Kidney tubule cell (primary cell): ENCODE data around the gene BMP8A.
A peak's percentile ranks its signal among the peaks of the same experiment; 100 is the strongest.
"Not testable (repeated sequence)": the region's sequence is repeated elsewhere in the genome, so short reads cannot be mapped to it uniquely, and the experiment has no call there.

Experiments
- DNase-seq: peaks from one replicate; pipeline ENCODE4 v3.0.0-alpha.2; 2018; ENCODE audit warnings: low spot score

BMP8A gene

GRCh38 chr1:39507230-39507928, 15.9 kb downstream of the BMP8A start:
- DNase-seq = no peak

DNA sequence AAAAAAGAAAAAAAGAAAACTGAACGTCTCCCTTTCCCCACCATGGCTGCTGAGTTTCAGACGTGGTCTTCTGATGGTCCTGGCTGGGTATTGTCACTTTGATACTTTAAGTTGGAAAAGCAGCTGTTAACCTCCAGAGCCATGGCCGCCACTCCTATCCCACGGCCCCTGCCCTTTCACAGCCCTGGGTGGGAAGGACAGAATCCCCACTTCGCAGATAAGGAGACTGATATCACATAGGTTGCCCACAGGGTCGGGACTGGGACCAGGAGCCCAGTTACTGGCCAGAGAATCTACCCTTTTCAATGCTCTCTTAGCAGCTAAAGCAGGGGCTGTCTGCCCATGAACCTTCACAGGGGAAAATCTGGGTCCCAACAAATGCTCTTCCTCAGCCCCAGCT, 16.8 kb downstream of the BMP8A start:
- no peak for DNase-seq

DNA sequence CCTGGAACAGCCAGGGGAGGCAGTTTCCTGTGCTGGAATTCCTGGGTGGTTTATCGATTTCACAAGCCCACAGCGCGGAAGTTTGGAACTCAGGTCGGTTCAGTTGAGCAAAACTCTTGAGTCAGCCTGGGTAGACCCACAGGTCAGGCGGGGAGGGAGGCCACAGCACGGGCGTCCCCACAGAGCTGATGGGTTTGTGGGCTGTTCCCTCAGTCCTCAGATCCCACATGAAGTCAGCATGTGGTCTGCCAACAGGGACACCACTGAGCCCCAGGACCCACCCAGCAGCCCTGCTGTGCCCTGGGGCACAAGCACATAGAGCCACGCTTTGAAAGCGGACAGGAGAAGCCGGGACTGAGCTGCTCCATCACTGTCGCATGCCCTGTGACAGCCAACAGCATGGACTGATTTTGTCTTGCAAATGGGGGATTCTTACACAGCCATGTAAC, 17.4 kb downstream of the BMP8A start:
- DNase-seq = no peak

GRCh38 chr1:39509360-39510009, 18.0 kb downstream of the BMP8A start:
- no peak for DNase-seq

DNA sequence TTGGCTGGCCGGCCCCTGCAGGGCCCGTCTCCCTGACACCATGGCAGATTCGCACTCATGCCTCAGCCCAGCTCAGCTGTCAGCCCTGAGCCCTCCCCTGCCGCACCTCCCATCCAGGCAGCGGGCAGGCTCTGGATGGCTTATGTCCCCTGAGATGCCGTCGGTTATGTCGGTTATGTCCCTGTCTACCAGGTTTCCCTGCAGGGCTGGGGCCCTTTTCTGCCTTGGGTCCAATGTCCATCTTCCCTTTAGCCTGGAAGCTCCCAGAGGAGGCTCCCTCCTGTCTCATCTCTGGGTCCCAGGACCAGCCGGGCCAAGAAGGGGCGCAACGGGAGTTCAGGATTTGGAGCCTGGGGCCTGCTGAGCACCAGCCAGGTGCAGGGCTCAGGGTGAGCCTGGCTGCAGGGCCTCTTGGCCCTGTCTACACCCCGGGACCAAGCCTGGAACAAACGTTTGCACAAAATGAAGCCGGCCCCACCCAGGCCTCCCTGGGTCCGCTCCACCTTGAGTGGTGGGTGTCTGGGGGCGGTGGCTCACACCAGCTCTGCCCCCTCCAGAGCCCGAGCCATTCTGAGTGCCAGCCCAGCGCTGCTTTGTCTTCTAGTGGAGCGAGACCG, 19.2 kb downstream of the BMP8A start:
- not testable (repeated sequence) for DNase-seq

- not testable (repeated sequence) for DNase-seq
These were observed 20.0 kb downstream of the BMP8A start for GRCh38 chr1:39511477-39511876.

GRCh38 chr1:39512234-39512847, 20.9 kb downstream of the BMP8A start:
- not testable (repeated sequence) for DNase-seq

DNA sequence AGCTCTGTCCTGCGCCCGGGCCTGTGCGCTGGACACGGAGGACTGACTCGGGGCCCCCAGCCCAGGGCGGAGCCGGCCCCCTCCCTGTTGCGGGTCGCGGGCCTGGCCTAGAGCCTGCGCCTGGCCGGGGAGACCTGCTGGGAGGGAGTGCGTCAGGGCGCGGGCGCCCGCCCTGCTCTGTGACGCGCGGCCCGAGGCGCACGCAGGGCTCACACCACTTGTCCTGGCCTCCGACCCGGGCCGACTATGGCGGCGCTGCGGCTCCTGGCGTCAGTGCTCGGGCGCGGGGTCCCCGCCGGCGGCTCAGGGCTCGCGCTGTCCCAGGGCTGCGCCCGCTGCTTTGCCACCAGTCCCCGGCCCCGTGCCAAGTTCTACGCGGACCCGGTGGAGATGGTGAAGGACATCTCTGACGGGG, 23.3 kb downstream of the BMP8A start:
- not testable (repeated sequence) for DNase-seq

GRCh38 chr1:39515131-39516086, 24.0 kb downstream of the BMP8A start:
- DNase-seq = peak; percentile 39

DNA sequence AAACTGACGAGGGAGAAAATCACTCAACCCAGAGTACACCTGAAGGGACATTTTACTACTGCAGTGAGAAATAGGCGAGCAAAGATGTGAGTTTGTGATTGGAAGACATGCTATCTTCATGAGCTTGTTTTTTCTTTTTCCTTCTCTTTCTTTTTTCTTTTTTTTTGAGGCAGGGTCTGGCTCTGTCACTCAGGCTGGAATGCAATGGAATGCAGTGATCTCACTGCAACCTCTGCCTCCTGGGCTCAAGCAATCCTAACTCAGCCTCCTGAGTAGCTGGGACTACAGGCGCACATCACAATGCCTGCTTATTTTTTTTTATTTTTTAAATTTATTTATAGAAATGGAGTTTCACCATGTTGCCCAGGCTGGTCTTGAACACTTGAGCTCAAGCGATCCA, 25.4 kb downstream of the BMP8A start:
- not testable (repeated sequence) for DNase-seq

DNA sequence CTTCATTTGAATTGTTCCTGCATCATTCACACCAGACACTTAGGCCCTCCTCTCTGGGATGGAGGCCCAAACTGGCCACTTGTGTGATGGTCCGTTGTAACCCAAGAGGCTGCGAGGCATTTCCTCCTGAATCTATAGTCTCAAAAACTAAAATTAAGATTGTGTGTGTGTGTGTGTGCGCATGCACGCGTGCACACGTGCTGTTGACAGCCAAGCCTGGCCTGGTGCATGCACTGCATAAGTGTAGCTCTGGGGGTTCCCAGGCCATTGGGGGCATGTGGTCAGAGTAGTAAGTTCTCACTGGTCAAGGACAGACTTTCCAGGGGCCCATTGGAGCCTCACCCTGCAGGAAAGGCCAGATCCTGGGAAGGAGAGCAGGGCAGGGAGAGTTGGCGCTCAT, 26.5 kb downstream of the BMP8A start:
- DNase-seq = not testable (repeated sequence)

DNA sequence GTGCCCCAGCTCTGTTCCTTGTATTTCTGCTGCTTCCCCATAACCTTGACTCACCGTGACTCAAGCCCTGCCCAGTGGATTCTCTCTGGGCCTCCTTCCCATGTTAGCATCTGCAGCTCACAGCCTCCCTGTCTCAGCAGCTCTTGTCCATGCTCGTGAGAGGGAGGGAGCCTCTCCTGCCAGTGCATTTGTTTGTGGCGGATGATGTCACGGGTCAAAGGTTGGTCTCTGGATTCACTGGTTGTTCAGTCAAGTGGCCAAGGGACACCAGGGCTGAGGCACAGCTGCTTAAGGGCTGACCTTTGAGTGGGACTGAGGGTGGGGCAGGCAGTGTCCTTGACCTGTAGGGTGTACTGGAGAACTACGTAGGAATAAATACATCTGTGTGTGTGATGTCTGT, 27.9 kb downstream of the BMP8A start:
- DNase-seq = not testable (repeated sequence)

- not testable (repeated sequence) for DNase-seq
These were observed 30.8 kb downstream of the BMP8A start for GRCh38 chr1:39522221-39522620.

DNA sequence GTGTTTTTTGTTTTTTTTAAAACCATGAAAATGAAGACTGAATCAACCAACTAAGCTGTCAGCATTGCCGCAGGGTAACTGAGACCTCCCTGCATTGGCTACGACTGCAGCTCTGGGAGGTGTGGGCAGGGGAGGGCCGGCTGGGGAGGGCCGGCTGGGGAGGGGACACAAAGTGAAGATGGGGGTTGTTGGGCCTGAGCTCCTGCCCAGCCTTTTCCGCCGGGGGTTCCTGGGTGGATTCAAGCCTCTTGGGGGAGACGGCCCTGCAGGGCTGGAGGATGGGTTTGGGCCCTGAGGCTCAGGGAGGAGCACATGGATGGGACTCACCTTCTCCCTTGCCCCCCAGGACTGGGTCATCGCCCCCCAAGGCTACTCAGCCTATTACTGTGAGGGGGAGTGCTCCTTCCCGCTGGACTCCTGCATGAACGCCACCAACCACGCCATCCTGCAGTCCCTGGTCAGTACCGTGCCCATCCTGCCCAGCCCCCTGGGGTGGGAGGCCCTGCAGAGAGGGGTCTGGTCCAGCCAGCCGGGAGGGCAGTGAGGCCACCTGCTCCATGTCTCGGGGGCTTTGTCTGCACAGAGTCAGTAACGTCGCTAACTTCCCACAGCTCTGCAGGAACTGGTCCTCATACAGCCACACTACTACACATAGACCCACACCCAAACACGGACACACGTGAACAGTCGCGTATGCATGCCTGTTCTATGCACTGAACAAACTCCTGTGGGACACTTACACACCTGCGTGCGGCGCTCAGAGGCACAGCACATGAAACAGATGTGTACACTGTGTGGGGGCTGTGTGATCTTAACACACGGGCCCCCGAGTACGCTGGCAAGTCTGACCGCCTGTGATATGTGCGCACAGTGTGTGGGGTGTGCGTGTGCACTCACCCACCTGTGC, 31.5 kb downstream of the BMP8A start:
- no peak for DNase-seq

GRCh38 chr1:39524171-39524570, 32.7 kb downstream of the BMP8A start:
- DNase-seq = no peak

- no peak for DNase-seq
These were observed 33.3 kb downstream of the BMP8A start for GRCh38 chr1:39524591-39525365.

DNA sequence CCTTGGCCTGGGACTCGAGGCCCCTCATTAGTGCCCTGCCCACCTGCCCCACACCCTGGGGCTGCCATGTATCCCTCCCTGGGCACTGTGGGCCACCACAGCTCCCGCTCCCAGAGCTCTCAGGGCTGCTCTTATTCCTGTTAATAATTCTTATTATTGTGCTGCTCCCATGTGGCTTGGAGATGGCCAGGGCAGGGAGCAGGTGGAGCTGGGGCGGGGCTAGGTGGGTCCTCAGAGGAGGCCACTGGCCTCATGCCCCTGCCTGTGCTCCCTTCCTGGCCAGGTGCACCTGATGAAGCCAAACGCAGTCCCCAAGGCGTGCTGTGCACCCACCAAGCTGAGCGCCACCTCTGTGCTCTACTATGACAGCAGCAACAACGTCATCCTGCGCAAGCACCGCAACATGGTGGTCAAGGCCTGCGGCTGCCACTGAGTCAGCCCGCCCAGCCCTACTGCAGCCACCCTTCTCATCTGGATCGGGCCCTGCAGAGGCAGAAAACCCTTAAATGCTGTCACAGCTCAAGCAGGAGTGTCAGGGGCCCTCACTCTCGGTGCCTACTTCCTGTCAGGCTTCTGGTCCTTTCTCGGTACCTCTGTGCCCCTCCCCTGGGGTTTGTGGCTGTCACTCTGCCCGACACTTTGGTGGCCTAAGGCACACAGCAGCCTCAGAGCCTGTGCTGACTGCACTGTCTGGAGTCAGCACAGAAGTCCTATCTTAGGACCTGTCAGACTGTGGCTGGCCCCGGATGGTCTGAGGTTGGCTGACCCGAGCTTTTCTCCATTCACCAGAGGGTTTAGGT, 34.1 kb downstream of the BMP8A start:
- no peak for DNase-seq

DNA sequence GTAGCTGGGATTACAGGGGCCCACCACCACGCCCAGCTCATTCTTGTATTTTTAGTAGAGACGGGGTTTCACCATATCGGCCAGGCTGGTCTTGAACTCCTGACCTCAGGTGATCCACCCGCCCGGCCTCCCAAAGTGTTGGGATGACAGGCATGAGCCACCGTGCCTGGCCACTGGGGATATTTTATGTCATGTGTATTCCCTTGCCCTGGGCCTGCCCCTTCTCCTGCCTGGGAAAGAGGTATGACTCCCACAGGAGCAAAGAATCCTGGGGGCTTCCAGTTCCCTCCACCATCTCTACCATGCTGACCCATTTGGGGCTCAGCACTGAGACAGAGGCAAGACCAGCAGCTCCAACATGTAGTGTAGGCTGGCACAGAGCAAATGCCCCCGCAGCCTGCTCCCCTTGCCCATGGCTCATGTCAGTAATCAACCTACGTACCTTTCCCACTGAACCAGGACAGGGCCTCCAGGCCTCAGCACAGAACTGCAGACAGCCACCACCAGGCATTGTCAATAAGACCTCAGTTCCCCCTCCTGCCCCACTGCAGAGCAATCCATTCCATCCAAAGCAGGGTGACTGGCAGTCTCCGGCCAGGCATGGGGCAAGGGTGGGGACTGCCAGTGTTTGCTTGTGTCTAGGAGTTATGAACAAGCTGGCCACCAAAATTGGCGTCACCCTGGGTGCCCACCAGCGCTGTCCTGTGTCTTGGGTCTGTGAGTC, 35.2 kb downstream of the BMP8A start:
- DNase-seq = no peak
